Type B pancreatic cell (in vitro differentiated cells): ENCODE results near the gene CAPZA3. TPM values are rescaled to one million over a fixed set of nuclear protein-coding genes. Genes with fewer than 3 reads are reported as not detected.
"Not testable (repeated sequence)": the region's sequence is repeated elsewhere in the genome, so short reads cannot be mapped to it uniquely, and the experiment has no call there.

Experiments
- DNase-seq: peaks from one replicate; pipeline ENCODE4 v3.0.0; 2021; ENCODE audit warnings: mixed read lengths; ENCODE audit not compliant: unreplicated experiment; ENCODE audit errors: extremely low spot score
- H3K27ac Mint-ChIP-seq: 2 replicates; pipeline ENCODE4 v1.8.0; 2021; ENCODE audit warnings: mild to moderate bottlenecking, mixed read lengths
- H3K27me3 Mint-ChIP-seq: 2 replicates; pipeline ENCODE4 v1.8.0; 2021; ENCODE audit warnings: mixed read lengths
- H3K36me3 Mint-ChIP-seq: 2 replicates; pipeline ENCODE4 v1.8.0; 2021; ENCODE audit warnings: mixed read lengths
- H3K4me1 Mint-ChIP-seq: one replicate; pipeline ENCODE4 v1.8.0; 2021; ENCODE audit warnings: mixed read lengths; ENCODE audit not compliant: unreplicated experiment
- H3K4me3 Mint-ChIP-seq: 2 replicates; pipeline ENCODE4 v1.8.0; 2021; ENCODE audit warnings: mild to moderate bottlenecking, mixed read lengths
- H3K9me3 Mint-ChIP-seq: 2 replicates; pipeline ENCODE4 v1.8.0; 2021; ENCODE audit warnings: mixed read lengths
- total RNA-seq: library from RNA; stranded (reverse); gene quantifications from 2 replicates; pipeline ENCODE4 v1.2.1, GENCODE V29; 2021; ENCODE audit warnings: low replicate concordance
- TF ChIP-seq, protein P1 (sequence below): fragments of 200-600 bp; sonication (generic); conservative IDR thresholded peaks from 2 replicates; pipeline ENCODE4 v1.5.0; 2021; ENCODE audit warnings: antibody characterized with exemption, mild to moderate bottlenecking

The CAPZA3 gene
- total RNA-seq, 1 donor from 2014 or later, result not detected

GRCh38 chr12:18754124-18754707, 16.3 kb downstream of the CAPZA3 start:
- Mint-ChIP-seq H3K9me3 (no peaks in the 10 kb centered on the region), H3K27ac (no peak overlapping the region), H3K27me3 (peaks cover 24% of the 10 kb centered on the region), H3K36me3 (no peaks in the 10 kb centered on the region), H3K4me1 (peaks cover 10% of the 10 kb centered on the region), H3K4me3 (no peak overlapping the region)
- no peak for DNase-seq
- TF ChIP-seq, protein P1, sequence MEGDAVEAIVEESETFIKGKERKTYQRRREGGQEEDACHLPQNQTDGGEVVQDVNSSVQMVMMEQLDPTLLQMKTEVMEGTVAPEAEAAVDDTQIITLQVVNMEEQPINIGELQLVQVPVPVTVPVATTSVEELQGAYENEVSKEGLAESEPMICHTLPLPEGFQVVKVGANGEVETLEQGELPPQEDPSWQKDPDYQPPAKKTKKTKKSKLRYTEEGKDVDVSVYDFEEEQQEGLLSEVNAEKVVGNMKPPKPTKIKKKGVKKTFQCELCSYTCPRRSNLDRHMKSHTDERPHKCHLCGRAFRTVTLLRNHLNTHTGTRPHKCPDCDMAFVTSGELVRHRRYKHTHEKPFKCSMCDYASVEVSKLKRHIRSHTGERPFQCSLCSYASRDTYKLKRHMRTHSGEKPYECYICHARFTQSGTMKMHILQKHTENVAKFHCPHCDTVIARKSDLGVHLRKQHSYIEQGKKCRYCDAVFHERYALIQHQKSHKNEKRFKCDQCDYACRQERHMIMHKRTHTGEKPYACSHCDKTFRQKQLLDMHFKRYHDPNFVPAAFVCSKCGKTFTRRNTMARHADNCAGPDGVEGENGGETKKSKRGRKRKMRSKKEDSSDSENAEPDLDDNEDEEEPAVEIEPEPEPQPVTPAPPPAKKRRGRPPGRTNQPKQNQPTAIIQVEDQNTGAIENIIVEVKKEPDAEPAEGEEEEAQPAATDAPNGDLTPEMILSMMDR, result no peak

GRCh38 chr12:18755341-18755740, 17.4 kb downstream of the CAPZA3 start:
- Mint-ChIP-seq H3K4me3 (no peak overlapping the region), H3K4me1 (peaks cover 10% of the 10 kb centered on the region), H3K36me3 (no peaks in the 10 kb centered on the region), H3K9me3 (no peaks in the 10 kb centered on the region), H3K27ac (no peak overlapping the region), H3K27me3 (peaks cover 24% of the 10 kb centered on the region)
- TF ChIP-seq, protein P1, result no peak
- DNase-seq, result no peak

DNA sequence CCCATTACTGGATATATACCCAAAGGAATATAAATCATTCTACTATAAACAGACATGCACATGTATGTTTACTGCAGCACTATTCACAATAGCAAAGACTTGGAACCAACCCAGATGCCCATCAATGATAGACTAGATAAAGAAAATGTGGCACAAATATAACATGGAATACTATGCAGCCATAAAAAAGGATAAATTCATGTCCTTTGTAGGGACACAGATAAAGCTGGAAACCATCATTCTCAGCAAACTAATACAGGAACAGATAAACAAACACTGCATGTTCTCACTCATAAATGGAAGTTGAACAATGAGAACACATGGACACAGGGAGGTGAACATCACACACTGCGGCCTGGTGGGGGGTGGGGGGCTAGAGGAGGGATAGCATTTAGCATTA, 28.6 kb downstream of the CAPZA3 start:
- not testable (repeated sequence) for H3K36me3 Mint-ChIP-seq, H3K9me3 Mint-ChIP-seq, H3K4me3 Mint-ChIP-seq, H3K27me3 Mint-ChIP-seq, H3K4me1 Mint-ChIP-seq, H3K27ac Mint-ChIP-seq, DNase-seq

DNA sequence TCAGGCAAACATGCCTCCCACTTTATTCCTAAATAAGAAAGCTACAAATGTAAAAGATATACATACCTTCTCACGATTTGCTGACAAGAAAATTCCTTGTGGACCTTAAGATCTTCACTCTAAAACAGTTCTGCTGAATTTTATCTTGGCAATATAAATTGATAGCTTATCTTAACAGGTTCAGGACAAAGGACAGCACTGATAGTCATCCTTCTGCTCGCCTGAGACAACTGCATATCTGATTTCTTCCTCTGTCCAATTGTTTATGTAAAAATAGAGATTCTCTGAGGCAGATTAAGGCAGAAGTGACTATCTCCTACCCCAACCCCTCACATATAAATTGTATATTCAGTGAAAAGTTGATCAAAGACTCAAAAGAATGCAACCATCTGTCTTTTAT, 44.9 kb downstream of the CAPZA3 start:
- peaks cover 4% of the 10 kb centered on the region for H3K36me3 Mint-ChIP-seq
- DNase-seq, result no peak
- no peaks in the 10 kb centered on the region for H3K27me3 Mint-ChIP-seq
- TF ChIP-seq, protein P1, result no peak
- H3K4me1 Mint-ChIP-seq, result no peaks in the 10 kb centered on the region
- H3K27ac Mint-ChIP-seq, result no peak overlapping the region
- no peaks in the 10 kb centered on the region for H3K9me3 Mint-ChIP-seq
- no peak overlapping the region for H3K4me3 Mint-ChIP-seq

- H3K9me3 Mint-ChIP-seq, H3K36me3 Mint-ChIP-seq, DNase-seq, H3K27ac Mint-ChIP-seq, H3K4me3 Mint-ChIP-seq, H3K4me1 Mint-ChIP-seq, H3K27me3 Mint-ChIP-seq: not testable (repeated sequence)
Observed at GRCh38 chr12:18785465-18785864, 47.5 kb downstream of the CAPZA3 start.

Other genes with a start within 250 kb of the CAPZA3 start
- not detected in 2 replicates for gene PLCZ1, start 107 bp upstream of the CAPZA3 start, total RNA-seq